Memory B cell (primary cell): Measurements from ENCODE around the gene ASPDH.

Experiments
- ATAC-seq: fragments of 150-1000 bp; cut with Tn5 transposase; 2 replicates; pipeline ENCODE4 v1.10.0; 2021; ENCODE audit warnings: low read depth, mild to moderate bottlenecking, moderate library complexity
- DNase-seq, 2 donors: peaks; one replicate each; pipeline ENCODE4 v3.0.0; 2022; ENCODE audit warnings: low spot score in 2 of 2
- H3K27ac Mint-ChIP-seq: one replicate; pipeline ENCODE4 v1.8.0; 2022; ENCODE audit warnings: mild to moderate bottlenecking, moderate library complexity, mixed read lengths
- H3K27me3 Mint-ChIP-seq: one replicate; pipeline ENCODE4 v1.8.0; 2022; ENCODE audit warnings: mixed read lengths
- H3K36me3 Mint-ChIP-seq: one replicate; pipeline ENCODE4 v1.8.0; 2022; ENCODE audit warnings: mild to moderate bottlenecking, mixed read lengths
- H3K4me1 Mint-ChIP-seq: one replicate; pipeline ENCODE4 v1.8.0; 2022; ENCODE audit warnings: mixed read lengths
- H3K4me3 Mint-ChIP-seq: one replicate; pipeline ENCODE4 v1.8.0; 2022; ENCODE audit warnings: mild to moderate bottlenecking, moderate library complexity, mixed read lengths
- H3K9me3 Mint-ChIP-seq: one replicate; pipeline ENCODE4 v1.8.0; 2022; ENCODE audit warnings: mixed read lengths

ASPDH gene

DNA sequence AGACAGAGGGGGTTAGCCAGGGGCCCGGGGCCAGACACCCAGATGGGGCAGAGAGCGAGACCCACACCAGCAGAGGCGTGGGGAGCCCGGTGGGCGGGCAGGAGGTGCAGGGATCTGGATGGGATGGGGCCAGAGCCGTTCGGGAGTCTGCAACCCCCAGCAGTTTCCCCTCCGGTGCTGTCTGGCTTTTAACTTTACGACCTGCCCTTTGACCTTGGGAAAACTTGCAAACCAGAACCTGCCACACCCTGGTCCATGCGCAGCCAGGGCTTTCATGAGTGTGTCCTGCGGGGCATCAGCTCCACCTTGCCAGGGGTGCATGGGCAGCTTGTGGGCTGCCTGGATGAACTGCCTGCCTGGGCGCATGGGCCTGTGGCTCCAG, 12.5 kb downstream of the ASPDH start:
- ATAC-seq (no peak), DNase-seq (no peak)
- Mint-ChIP-seq H3K27ac (no peak overlapping the region), H3K9me3 (no peaks in the 10 kb centered on the region), H3K27me3 (no peaks in the 10 kb centered on the region), H3K4me3 (no peak overlapping the region), H3K36me3 (peaks cover 7% of the 10 kb centered on the region), H3K4me1 (peaks cover 3% of the 10 kb centered on the region)

DNA sequence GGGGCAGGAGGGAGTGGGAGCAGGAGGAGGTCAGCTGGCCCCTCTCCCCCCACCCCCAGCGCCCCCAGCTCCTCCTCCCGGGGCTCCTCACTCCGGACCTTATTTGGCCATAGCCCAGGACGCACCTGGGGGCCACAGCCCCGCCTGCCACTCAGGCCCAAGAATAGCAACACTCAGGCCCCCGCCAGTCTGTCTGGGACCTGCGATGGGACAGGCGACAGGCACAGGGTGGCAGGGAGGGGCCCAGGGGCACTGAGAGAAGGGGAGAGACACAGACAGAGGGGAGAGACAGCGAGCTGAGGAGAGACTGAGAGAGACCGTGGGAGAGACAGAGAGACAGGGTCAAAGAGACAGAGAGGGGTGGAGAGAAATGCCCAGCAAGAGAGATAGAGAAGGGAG, 13.0 kb downstream of the ASPDH start:
- DNase-seq, result no peak
- Mint-ChIP-seq H3K9me3 (no peaks in the 10 kb centered on the region), H3K4me1 (peaks cover 3% of the 10 kb centered on the region), H3K27ac (no peak overlapping the region), H3K27me3 (no peaks in the 10 kb centered on the region), H3K4me3 (no peak overlapping the region), H3K36me3 (peaks cover 9% of the 10 kb centered on the region)
- peak; percentile 43 for ATAC-seq

DNA sequence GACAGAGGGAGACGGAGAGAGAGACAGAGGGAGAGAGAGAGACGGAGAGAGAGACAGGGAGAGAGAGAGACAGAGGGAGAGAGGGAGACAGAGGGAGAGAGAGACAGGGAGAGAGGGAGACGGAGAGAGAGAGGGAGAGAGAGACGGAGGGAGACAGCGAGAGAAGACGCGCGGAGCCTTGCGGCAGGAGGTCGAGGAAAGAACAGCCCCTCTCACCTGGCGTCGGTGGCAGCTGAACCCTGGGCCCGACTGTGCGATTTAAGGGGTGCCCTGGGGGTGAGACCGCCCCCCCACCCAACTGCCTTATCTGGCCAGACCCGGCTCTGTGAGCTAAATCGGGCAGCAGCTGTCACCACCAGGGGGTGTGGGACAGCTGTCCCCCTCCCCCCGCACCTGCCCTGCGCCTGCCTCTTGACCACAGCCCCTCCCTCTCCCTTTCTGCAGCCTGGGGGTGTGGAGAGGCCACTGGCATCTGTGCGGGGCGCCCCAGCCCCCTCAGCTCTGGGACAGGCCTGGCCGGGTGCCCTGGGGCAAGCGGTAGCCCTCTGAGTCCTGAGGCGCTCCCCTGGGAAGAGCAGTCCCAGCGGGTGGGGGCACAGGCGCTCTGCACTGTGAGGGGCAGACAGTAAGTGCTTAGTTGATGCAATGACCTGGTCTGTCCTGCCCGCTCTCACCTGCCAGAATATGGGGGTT, 13.5 kb downstream of the ASPDH start:
- no peaks in the 10 kb centered on the region for H3K27me3 Mint-ChIP-seq
- no peaks in the 10 kb centered on the region for H3K9me3 Mint-ChIP-seq
- ATAC-seq (peak; percentile 60), DNase-seq (no peak)
- H3K36me3 Mint-ChIP-seq, result peaks cover 10% of the 10 kb centered on the region
- H3K27ac Mint-ChIP-seq, result no peak overlapping the region
- H3K4me1 Mint-ChIP-seq, result peaks cover 3% of the 10 kb centered on the region
- no peak overlapping the region for H3K4me3 Mint-ChIP-seq

DNA sequence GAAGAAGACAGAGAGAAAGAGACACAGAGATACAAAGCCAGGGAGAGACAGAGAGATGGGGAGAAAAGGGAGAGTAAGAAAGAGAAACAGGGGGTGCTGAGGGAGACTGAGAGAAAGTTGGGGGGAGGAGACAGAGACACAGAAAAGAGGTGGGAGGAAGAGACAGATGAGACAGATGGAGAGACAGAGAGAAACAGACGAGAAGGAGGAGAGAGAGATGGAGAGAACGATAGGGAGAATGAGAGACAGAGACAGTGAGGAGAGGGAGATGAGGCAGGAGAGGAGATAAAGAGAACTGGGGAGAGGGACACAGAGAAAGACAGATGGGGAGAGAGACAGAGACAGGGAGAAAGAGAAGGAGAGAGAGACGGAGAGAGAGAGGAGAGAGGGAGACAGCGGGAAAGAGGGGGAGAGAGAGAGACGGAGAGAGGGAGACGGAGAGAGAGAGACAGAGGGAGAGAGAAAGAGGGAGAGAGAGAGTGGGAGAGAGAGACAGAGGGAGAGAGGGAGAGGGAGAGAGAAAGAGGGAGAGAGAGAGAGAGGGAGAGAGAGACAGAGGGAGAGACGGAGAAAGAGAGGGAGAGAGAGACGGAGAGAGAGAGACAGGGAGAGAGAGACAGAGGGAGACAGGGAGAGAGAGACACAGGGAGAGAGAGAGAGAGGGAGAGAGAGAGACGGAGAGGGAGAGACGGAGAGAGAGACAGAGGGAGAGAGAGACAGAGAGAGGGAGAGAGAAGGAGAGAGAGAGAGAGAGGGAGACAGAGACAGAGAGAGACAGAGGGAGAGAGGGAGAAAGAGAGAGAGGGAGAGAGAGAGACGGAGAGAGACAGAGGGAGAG, 15.3 kb downstream of the ASPDH start:
- H3K36me3 Mint-ChIP-seq, result peaks cover 16% of the 10 kb centered on the region
- no peak for ATAC-seq

DNA sequence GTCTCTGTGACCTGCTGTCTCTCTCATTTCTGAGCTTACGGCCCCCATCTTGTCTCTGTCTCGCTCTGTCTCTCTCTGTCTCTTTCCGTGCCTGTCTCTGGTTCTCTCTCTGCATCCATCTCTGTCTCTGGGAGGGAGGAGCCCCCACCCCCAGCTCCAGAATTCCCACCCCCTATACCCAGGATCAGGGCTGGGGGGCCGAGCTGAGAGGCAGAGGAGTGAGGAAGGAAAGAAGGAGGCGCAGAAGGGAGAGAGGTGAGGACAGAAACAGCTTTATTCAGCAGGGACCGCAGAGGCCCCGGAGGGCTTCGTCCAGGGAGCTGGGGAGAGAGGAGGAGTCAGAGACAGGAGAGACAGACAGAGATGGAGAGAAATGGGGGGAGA, 16.7 kb downstream of the ASPDH start:
- Mint-ChIP-seq H3K4me1 (peaks cover 8% of the 10 kb centered on the region), H3K27ac (no peak overlapping the region), H3K9me3 (no peaks in the 10 kb centered on the region), H3K27me3 (no peaks in the 10 kb centered on the region), H3K36me3 (peaks cover 18% of the 10 kb centered on the region), H3K4me3 (no peak overlapping the region)
- ATAC-seq, result no peak
- no peak for DNase-seq

More for the DNA sequence above, 15.3 kb downstream of the ASPDH start:
- no peak overlapping the region for H3K27ac Mint-ChIP-seq
- no peak for DNase-seq
- H3K27me3 Mint-ChIP-seq, result no peaks in the 10 kb centered on the region
- peaks cover 3% of the 10 kb centered on the region for H3K4me1 Mint-ChIP-seq
- no peak overlapping the region for H3K4me3 Mint-ChIP-seq
- no peaks in the 10 kb centered on the region for H3K9me3 Mint-ChIP-seq

DNA sequence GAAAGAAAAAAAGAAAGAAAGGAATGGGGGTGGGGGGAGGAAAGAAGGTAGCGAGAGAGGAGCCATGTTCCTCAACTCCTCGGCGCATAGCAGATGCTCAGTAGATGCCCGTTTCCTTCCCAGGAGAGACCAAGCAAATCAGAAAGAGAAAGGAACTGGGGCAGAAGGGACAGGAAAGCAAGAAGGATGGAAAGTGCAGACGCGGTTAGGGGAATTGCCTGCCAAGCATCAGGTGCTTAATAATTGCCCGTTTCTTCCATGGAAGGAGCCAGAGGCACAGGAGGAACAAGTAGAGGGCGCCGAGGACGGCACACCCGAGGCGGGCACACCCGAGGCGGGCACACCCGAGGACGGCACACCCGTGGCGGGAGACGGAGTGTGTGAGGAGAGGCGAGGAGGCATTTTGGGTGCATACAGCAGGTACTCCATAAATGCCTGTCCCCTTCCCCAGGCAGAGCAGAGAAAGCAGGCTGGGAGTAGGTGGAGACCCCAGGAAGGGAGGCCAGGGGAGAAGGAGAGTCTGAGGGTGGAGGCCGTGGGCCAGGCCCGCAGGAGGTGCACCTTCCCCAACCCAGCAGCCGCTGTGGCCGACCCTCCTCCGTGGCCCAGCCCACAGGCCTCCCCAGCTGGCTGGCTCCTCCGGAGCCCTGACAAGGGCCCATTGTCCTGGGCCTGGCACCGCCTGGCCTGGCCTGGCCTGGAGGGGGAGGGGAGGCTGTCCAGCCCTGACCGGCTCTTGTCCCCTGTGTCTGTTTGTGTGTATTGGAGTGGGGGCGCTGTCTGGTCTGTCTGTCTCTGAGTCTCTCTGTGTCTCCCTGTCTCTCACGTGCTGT, 17.3 kb downstream of the ASPDH start:
- peaks cover 15% of the 10 kb centered on the region for H3K36me3 Mint-ChIP-seq
- H3K4me3 Mint-ChIP-seq, result no peak overlapping the region
- peaks cover 14% of the 10 kb centered on the region for H3K4me1 Mint-ChIP-seq
- no peaks in the 10 kb centered on the region for H3K9me3 Mint-ChIP-seq
- no peak for DNase-seq
- no peak overlapping the region for H3K27ac Mint-ChIP-seq
- no peaks in the 10 kb centered on the region for H3K27me3 Mint-ChIP-seq
- no peak for ATAC-seq

DNA sequence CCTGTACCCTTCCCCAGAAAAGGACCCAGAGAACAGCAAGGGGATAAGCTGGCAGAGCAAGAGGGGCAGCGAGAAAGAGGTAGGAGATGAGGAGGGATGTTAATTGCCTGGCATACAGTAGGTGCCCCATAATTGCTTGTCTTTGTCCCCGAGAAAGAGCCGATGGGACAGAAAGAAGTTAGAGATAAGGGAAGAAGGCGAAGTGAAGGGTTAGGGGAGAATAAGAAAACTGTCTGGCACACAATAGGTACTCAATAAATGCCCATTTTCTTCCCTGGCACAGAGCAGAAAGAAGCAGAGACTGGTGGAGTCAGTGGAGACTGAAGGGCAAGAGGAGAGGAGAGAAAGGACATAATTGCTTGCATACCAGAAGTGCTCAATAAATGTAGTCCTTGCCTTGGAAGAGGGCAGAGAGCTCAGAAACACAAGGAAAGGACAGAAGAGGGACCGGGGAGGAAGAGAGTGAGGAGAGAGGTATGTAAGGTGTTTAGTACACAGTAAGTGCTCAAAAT, 18.6 kb downstream of the ASPDH start:
- DNase-seq, result no peak
- H3K36me3 Mint-ChIP-seq, result peaks cover 15% of the 10 kb centered on the region
- H3K4me3 Mint-ChIP-seq, result no peak overlapping the region
- ATAC-seq, result no peak
- H3K27ac Mint-ChIP-seq, result no peak overlapping the region
- H3K9me3 Mint-ChIP-seq, result no peaks in the 10 kb centered on the region
- no peaks in the 10 kb centered on the region for H3K27me3 Mint-ChIP-seq
- peaks cover 14% of the 10 kb centered on the region for H3K4me1 Mint-ChIP-seq

DNA sequence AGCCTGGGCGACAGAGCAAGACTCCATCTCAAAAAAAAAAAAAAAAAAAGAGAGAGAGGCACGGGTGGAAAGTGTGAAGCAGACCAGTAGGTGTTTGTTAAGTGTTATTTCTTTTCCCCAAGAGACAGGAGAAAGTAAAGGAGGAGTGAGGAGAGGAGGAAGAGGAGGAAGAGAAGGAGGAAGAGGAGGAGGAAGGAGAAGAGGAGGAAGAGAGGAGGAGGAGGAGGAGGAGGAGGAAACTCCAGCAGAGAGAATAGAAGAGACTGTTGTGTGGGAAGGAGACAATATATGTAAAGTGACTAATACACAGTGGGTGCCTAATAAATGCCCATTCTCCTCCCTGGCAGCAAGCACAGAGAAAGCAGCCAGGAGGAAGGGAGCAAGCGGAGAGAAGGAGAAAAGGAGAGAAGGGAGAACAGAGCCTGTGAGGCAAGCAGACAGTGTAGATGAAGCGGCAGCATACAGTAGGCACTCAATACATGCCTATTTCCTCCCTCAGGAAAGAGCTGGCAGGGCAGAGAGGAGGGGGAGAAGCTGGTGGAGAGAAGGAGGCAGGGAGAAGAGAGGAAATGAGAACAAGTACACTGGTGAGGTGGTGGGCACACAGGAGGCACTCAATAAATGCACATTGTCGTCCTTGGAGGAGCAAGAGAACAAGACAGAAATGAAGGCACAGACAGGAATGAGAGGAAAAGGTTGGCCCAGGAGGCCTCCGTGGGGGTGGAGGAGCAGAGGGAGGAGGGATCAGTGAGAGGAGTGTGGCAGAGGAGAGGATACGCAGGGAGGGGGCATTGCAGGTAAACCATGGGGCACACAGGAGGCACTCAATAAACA, 19.3 kb downstream of the ASPDH start:
- Mint-ChIP-seq H3K9me3 (no peaks in the 10 kb centered on the region), H3K27me3 (no peaks in the 10 kb centered on the region), H3K4me1 (peaks cover 17% of the 10 kb centered on the region), H3K4me3 (no peak overlapping the region), H3K36me3 (peaks cover 19% of the 10 kb centered on the region), H3K27ac (no peak overlapping the region)
- no peak for DNase-seq
- ATAC-seq, result no peak

DNA sequence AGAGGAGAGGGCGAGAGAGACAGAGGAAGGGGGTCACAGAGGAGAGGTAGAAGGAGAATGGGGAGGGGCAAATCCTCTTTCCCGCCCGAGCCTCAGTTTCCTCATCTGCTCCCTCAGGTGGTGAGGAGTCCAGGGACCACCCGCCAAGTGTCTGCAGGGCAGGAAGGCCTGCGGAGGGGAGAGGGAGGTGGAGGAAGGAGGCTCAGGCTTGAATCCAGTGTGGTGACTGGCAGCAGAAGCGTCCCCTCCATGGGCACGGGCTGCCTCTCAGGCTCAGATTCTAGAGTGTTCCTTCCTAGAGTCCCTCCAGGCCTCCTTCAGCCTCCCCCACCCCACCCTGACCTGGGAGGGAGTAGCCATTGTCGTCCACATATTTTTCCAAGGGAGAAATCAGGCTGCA, 20.5 kb downstream of the ASPDH start:
- no peaks in the 10 kb centered on the region for H3K27me3 Mint-ChIP-seq
- no peak for ATAC-seq
- no peaks in the 10 kb centered on the region for H3K9me3 Mint-ChIP-seq
- DNase-seq, result no peak
- H3K4me1 Mint-ChIP-seq, result peaks cover 29% of the 10 kb centered on the region
- H3K4me3 Mint-ChIP-seq, result no peak overlapping the region
- H3K27ac Mint-ChIP-seq, result no peak overlapping the region
- peaks cover 29% of the 10 kb centered on the region for H3K36me3 Mint-ChIP-seq

DNA sequence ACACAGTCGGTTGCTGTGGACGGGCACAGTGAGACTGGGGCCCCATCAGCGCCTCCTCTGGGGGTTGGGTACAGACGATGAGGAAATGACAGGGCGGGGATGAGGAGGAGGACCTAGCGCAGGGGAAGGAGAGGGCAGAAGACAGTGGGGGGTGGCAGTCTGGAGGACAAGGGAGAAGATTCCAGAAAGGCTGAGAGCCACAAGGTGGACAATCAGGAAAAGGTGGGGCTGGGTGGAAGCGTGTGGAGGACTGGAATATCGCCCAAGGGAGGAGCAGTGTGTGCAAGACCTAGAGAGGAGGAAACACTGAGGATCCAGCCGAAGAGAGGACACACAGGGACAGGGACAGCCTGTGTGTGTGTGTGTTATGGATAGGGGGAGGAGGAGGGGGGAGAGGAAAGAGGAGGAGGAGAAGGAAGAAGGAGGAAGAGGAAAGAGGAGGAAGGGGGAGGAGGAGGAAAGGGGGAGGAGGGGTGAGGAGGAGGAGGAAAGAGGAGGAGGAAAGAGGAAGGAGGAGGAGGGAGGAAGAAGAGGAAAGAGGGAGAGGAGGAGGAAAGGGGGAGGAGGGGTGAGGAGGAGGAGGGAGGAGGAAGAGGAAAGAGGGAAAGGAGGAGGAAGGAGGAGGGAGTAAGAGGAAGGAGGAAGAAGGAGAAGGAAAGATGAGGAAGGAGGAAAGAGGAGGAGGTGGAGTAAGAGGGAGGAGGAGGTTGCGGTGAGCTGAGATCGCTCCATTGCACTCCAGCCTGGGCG, 21.2 kb downstream of the ASPDH start:
- Mint-ChIP-seq H3K9me3 (no peaks in the 10 kb centered on the region), H3K4me1 (peaks cover 33% of the 10 kb centered on the region), H3K4me3 (peak overlapping the region; percentile 22), H3K36me3 (peaks cover 31% of the 10 kb centered on the region), H3K27me3 (no peaks in the 10 kb centered on the region), H3K27ac (peak overlapping the region; percentile 75)
- peak; percentile 76 for ATAC-seq
- DNase-seq, result no peak

DNA sequence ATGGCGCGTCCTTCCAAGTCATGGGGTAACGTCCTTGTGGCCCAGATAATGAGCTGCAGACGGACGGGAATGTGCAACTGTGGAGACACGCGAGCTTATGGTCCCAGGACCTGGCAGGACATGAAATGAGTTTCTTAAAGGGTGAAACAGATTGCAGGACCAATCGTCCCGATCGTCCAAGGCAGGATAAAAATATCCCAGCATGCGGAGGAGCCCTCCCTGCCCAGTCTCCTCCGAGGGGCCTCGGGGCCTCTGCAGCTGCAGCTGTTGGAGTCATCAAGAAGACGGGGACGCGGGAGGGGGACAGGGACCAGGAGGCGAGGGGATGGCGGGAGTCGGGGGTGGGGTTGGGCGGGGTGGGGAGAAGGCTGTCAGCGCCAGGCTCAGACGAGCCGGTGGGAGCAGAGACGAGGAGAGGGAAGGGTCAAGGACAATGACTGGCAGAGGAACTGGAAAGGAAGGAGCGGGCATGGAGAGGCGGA, 22.7 kb downstream of the ASPDH start:
- peaks cover 33% of the 10 kb centered on the region for H3K4me1 Mint-ChIP-seq
- ATAC-seq, result no peak
- H3K27me3 Mint-ChIP-seq, result no peaks in the 10 kb centered on the region

DNA sequence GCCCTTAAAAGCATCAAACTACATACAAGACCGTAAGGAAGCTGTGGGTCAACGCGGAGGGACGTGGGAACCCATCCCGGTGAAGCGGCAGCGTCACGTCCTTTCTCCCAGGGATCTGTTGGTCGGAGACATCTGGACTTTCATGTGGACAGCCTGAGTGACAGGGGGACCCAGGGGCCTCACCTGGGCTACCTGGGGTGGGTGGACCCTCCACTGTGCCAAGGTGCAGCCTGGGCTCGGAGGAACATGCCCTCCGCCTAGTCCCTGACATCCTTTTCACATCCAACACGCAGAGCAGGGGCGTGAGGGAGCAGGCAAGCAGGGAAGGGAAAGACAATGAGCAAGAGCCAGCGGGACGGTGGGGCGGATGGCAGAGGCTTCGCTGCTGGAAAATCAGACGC, 23.3 kb downstream of the ASPDH start:
- DNase-seq (no peak), ATAC-seq (no peak)
- H3K27ac Mint-ChIP-seq, result no peak overlapping the region
- peaks cover 33% of the 10 kb centered on the region for H3K36me3 Mint-ChIP-seq
- no peak overlapping the region for H3K4me3 Mint-ChIP-seq
- no peaks in the 10 kb centered on the region for H3K27me3 Mint-ChIP-seq
- no peaks in the 10 kb centered on the region for H3K9me3 Mint-ChIP-seq
- H3K4me1 Mint-ChIP-seq, result peaks cover 34% of the 10 kb centered on the region

More for the DNA sequence above, 22.7 kb downstream of the ASPDH start:
- Mint-ChIP-seq H3K27ac (no peak overlapping the region), H3K9me3 (no peaks in the 10 kb centered on the region), H3K4me3 (no peak overlapping the region), H3K36me3 (peaks cover 29% of the 10 kb centered on the region)
- no peak for DNase-seq
